ENCODE data around the gene NKD1. TPM values are rescaled to one million over a fixed set of nuclear protein-coding genes. Genes with fewer than 3 reads are reported as not detected.

The NKD1 gene
- total RNA-seq, 6 experiments from 2014 or later, result 0.69 to 2.6 (median 2.1) TPM

- no peaks in the 10 kb centered on the region for H3K27me3 ChIP-seq
- H3K9me3 ChIP-seq, result peaks cover 0 to 11% (median 0%) of the 10 kb centered on the region in 4 donors
- H3K4me3 ChIP-seq, result no peak overlapping the region
- intact Hi-C loops (cut with DNase I), result no loop called here
- H3K36me3 ChIP-seq, result no peaks in the 10 kb centered on the region
- ATAC-seq (no peak), DNase-seq (no peak)
- TF ChIP-seq CTCF (IDR thresholded peaks at IDR 0.05) (no peak), POLR2A (IDR thresholded peaks at IDR 0.05) (no peak)
- no peaks in the 10 kb centered on the region for H3K4me1 ChIP-seq
- WGBS (ENCODE audit: insufficient coverage, low coverage, low lambda C conversion rate, missing lambda C conversion rate), result 75% methylated on average over 1 of the region's 1 CpG
- no peak overlapping the region for H3K27ac ChIP-seq
These were observed 33.0 kb upstream of the NKD1 start for GRCh38 chr16:50515218-50515617.

- ATAC-seq (no peak), DNase-seq (no peak)
- Histone ChIP-seq H3K27ac (no peak overlapping the region), H3K27me3 (no peaks in the 10 kb centered on the region), H3K9me3 (peaks cover 0 to 11% (median 0%) of the 10 kb centered on the region in 4 donors), H3K4me1 (no peaks in the 10 kb centered on the region), H3K36me3 (no peaks in the 10 kb centered on the region), H3K4me3 (no peak overlapping the region)
- TF ChIP-seq POLR2A (IDR thresholded peaks at IDR 0.05), result no peak
- no peak for TF ChIP-seq CTCF (IDR thresholded peaks at IDR 0.05)
- intact Hi-C loops (cut with DNase I), result no loop called here
These were observed 31.8 kb upstream of the NKD1 start for GRCh38 chr16:50516401-50516800.

- Histone ChIP-seq H3K36me3 (no peaks in the 10 kb centered on the region), H3K4me3 (no peak overlapping the region), H3K9me3 (peaks cover 0 to 11% (median 0%) of the 10 kb centered on the region in 4 donors), H3K27ac (no peak overlapping the region), H3K4me1 (no peaks in the 10 kb centered on the region), H3K27me3 (no peaks in the 10 kb centered on the region)
- TF ChIP-seq POLR2A (IDR thresholded peaks at IDR 0.05), result no peak
- no peak for TF ChIP-seq CTCF (IDR thresholded peaks at IDR 0.05)
- ATAC-seq (no peak), DNase-seq (no peak)
- WGBS (ENCODE audit: insufficient coverage, low coverage, low lambda C conversion rate, missing lambda C conversion rate), result 87% methylated on average over 1 of the region's 1 CpG
- intact Hi-C loops (cut with DNase I), result no loop called here
These were observed 31.3 kb upstream of the NKD1 start for GRCh38 chr16:50516890-50517289.

- ATAC-seq, result peak in 1 of 4 donors; percentile 29
- no peaks in the 10 kb centered on the region for H3K36me3 ChIP-seq
- no peaks in the 10 kb centered on the region for H3K27me3 ChIP-seq
- no peaks in the 10 kb centered on the region for H3K4me1 ChIP-seq
- H3K4me3 ChIP-seq, result no peak overlapping the region
- TF ChIP-seq CTCF (IDR thresholded peaks at IDR 0.05) (no peak), POLR2A (IDR thresholded peaks at IDR 0.05) (no peak)
- intact Hi-C loops (cut with DNase I), result no loop called here
- peaks cover 0 to 11% (median 0%) of the 10 kb centered on the region in 4 donors for H3K9me3 ChIP-seq
- peak in 1 of 3 donors; percentile 28 for DNase-seq
- H3K27ac ChIP-seq, result no peak overlapping the region
- WGBS (ENCODE audit: insufficient coverage, low coverage, low lambda C conversion rate, missing lambda C conversion rate), result 33% methylated on average over 1 of the region's 2 CpGs
These were observed 30.5 kb upstream of the NKD1 start for GRCh38 chr16:50517450-50518252.
